AG10803 (cell line): ENCODE data around the gene GABRB2.
"Not testable (repeated sequence)": the region's sequence is repeated elsewhere in the genome, so short reads cannot be mapped to it uniquely, and the experiment has no call there.

Experiments
- DNase-seq: peaks from one replicate; pipeline ENCODE4 v3.0.0; 2010; ENCODE audit warnings: low read depth
- H3K4me3 ChIP-seq: 2 replicates; pipeline ENCODE4 v1.5.1; 2011; ENCODE audit warnings: mild to moderate bottlenecking, low read length, control low read depth
- CTCF ChIP-seq: conservative IDR thresholded peaks from 2 replicates; pipeline ENCODE4 v1.5.1; 2011; ENCODE audit warnings: mild to moderate bottlenecking, low read length, control low read depth, inconsistent platforms

Gene GABRB2

DNA sequence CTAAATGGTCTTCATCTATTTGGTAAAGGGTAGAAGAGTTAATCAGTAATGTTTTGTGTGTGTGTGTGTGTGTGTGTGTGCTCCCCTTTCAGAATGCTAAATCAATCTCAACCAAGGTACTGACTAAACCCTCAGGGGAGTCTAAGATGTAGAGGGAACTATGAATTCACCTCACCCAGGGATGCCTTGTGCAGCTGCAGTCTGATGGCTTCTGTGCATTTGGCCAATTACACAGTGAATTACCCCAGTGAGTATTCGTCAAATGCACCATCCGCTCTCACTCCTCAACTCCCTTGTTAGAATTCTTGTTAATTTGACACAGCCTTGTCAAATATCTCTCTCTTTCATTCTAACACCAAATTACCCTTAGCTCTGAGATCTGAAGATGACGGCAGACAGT lies 234.6 kb downstream of the GABRB2 start:
- TF ChIP-seq CTCF = no peak
- H3K4me3 ChIP-seq = no peak overlapping the region
- DNase-seq = no peak

DNA sequence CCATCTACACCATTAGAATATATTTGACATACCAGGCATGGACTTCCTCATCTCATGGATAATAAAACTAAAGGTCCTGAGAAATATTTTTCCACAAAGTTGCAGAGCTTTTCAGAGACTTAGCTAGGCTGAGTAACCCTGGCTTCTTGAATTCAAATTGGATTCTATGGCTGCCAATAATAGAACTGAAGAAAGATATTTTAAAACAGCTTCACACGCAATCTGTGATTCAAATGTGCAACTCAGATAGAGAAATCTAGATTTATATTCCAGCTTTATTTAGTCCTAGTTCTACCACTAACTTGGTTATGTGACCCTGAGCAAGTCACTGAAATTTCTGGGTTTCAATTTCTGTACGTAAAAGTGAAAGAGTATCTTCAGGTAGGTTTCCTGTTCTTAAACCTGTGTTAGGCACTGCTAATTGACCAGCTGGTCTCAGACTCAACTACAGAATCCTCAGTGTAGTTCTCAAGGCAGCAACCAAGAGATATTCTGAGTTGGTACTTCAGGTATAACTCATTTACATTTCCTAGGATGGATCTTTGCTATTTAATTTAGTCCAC lies 235.3 kb downstream of the GABRB2 start:
- H3K4me3 ChIP-seq = no peak overlapping the region
- DNase-seq = no peak
- TF ChIP-seq CTCF = no peak

- no peak overlapping the region for H3K4me3 ChIP-seq
- DNase-seq = no peak
- no peak for TF ChIP-seq CTCF
Measured at GRCh38 chr5:161306351-161306995, 240.1 kb downstream of the GABRB2 start.

DNA sequence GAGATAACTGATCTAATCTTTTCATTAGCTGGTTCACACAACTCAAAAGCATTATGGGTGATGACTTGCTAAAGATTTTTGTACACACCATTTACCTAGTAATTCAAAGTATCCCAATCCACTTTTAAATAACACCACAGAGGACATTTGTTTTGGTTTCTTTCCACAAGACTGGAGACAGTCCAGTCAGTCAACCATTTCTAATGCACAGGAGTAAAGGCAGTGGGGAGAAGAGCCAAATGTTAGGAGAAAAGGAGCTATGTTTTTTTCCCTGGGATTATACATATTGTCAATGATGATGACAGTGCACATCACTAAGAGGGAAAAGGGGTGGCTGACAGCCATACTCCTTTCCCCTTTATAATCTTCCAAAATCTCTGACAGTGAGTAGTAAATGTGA lies 240.9 kb downstream of the GABRB2 start:
- DNase-seq = no peak
- H3K4me3 ChIP-seq = no peak overlapping the region
- TF ChIP-seq CTCF = no peak

GRCh38 chr5:161302559-161302958 lies 244.0 kb downstream of the GABRB2 start:
- DNase-seq = no peak
- TF ChIP-seq CTCF = no peak
- no peak overlapping the region for H3K4me3 ChIP-seq

- no peak overlapping the region for H3K4me3 ChIP-seq
- DNase-seq = no peak
- TF ChIP-seq CTCF = no peak
Measured at GRCh38 chr5:161301586-161301985, 244.9 kb downstream of the GABRB2 start.

DNA sequence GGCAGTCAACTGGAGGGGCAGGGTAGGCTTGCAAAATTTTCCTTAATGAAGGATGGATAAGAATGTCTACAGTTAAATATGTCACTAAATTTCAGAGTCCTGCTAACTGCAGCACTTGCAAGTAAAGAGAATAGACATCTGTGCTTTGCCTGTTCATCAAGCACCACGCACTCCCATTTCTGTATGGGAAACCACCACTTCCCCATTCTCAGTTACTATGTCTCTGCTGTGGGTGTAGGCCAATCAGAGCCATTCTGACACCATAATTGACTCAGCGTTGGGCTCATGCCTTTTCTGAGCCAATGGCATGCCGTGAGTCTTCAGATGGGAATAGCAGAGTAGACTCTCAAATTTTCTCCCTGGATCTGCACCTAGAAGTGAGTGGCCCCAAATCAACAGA lies 247.5 kb downstream of the GABRB2 start:
- TF ChIP-seq CTCF = no peak
- no peak for DNase-seq

DNA sequence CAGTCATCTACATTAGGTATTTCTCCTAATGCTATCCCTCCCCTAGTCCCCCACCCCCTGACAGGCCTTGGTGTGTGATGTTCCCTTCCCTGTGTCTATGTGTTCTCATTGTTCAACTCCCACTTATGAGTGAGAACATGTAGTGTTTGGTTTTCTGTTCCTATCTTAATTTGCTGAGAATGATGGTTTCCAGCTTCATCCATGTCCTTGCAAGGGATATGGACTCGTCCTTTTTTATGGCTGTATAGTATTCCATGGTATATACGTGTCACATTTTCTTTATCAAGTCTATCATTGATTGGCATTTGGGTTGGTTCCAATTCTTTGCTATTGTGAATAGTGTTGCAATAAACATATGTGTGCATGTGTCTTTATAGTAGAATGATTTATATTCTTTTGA lies 249.1 kb downstream of the GABRB2 start:
- DNase-seq = not testable (repeated sequence)

More for the DNA sequence above, 247.5 kb downstream of the GABRB2 start:
- H3K4me3 ChIP-seq = no peak overlapping the region

More for the DNA sequence above, 249.1 kb downstream of the GABRB2 start:
- H3K4me3 ChIP-seq = not testable (repeated sequence)
